ENCODE measurements around the gene C17orf78. TPM values are rescaled to one million over a fixed set of nuclear protein-coding genes. Genes with fewer than 3 reads are reported as not detected.
"Not testable (repeated sequence)": the region's sequence is repeated elsewhere in the genome, so short reads cannot be mapped to it uniquely, and the experiment has no call there.

The C17orf78 gene
- total RNA-seq, 2 experiments from 2014 or later, result not detected

DNA sequence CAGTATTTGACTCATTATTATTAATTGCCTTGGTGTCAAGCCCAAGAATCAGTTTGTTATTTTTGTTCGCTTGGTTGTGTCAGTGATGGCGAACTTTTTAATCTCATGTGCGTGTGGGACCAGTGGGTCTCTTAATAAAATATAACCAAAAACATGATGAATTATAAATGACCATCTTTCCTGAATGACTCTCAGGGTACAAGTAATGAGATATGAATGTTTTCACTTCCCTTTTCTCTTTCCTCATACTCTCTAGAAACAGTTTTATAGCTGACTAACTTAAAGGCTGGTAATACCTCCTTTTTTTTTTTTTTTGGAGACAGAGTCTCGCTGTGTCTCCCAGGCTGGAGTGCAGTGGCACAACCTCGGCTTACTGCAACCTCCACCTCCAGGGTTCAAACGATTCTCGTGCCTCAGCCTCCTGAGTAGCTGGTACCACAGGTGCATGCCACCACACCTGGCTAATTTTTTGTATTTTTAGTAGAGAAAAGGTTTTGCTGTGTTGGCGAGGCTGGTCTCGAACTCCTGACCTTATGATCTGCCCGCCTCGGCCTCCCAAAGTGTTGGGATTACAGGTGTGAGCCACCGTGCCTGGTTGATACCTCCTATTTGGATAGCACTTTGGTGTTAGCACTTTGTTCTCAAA is 65.7 kb downstream of the C17orf78 start:
- DNase-seq; H3K9me3 Mint-ChIP-seq (ENCODE audit: insufficient read depth); H3K27ac Mint-ChIP-seq; H3K4me3 Mint-ChIP-seq; H3K27me3 Mint-ChIP-seq (ENCODE audit: low read depth); H3K4me1 Mint-ChIP-seq (ENCODE audit: low read depth); ATAC-seq; POLR2A ChIA-PET: not testable (repeated sequence)
- CTCF ChIA-PET, result interaction anchor here (1.2 kb wide), 1 partner anchor 11 kb away, joined by 3 read pairs; no protein-coding TSS in a partner anchor
- peaks cover 55% of the 10 kb centered on the region for H3K36me3 Mint-ChIP-seq (ENCODE audit: low read depth)

Other genes with a start within 250 kb of the C17orf78 start
- gene ACACA, start 30.9 kb downstream of the C17orf78 start, total RNA-seq, result 10 to 100 TPM; 58.9 to 64.0 TPM
- 10 to 100 TPM; 35.3 to 40.6 TPM for gene TADA2A, start 30.9 kb downstream of the C17orf78 start, total RNA-seq
- 10 to 100 TPM; 11.4 to 12.0 TPM for gene DUSP14, start 113.9 kb downstream of the C17orf78 start, total RNA-seq
- gene SYNRG, start 233.4 kb downstream of the C17orf78 start, total RNA-seq, result 100 to 1,000 TPM in 1 of 2 experiments, 10 to 100 TPM in 1; 97.4 to 105 TPM

All from activated CD8-positive, alpha-beta T cell treated with anti-CD3 and anti-CD28 coated beads, Interleukin-2, amount 10 ng/mL, durations not matched to agents 7 days and 5 days (primary cell).